Epithelial cell of esophagus (primary cell): ENCODE measurements around the gene LASP1.

ENCODE experiments used
- DNase-seq: peaks from one replicate; pipeline ENCODE4 v3.0.0; 2010; ENCODE audit warnings: low read depth
- H3K4me3 ChIP-seq: 2 replicates; pipeline ENCODE4 v1.5.1; 2011; ENCODE audit warnings: mild to moderate bottlenecking, low read length, control low read depth
- TF ChIP-seq, protein P1 (sequence below): IDR thresholded peaks from 2 replicates; pipeline ENCODE4 v1.5.1; 2011; ENCODE audit warnings: low read depth, mild to moderate bottlenecking, low read length, control low read depth, inconsistent platforms; ENCODE audit not compliant: insufficient read depth; ENCODE audit errors: missing control alignments

LASP1 gene

DNA sequence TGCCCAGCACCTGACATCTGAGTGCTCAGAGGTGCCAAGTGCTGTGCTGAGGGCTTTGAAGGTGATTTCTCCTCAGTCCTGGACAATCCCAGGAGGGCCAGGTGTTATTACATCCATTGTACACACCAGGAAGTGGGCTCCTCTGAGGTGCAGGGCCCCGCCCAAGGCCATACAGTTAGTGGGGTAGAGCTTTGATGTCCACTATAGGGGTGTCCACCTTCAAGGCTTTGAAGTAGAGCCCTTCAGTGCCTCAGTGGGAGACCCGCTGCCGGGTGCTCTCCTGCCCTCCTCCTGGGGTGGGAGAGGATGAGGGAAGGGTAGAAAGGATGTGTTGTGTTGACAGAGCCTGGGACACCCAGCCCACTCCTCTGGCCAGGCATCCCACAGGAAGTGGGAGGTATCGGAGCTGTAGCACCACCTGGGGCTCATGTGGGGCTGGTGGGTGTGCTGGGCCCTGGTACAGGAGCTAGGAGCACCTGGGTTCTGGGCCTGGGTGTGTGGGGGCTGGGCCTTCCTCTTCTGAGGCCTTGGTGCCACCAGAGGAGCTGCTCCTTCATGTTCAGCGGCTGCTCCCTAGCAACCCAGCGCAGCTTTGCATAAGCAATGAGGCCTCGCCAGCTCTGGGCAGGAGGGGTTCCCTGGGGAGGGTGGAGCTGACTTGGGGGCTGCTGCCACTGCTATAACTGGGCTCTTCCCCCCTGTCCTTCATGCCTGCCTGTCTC, 7.4 kb downstream of the LASP1 start:
- TF ChIP-seq, protein P1, sequence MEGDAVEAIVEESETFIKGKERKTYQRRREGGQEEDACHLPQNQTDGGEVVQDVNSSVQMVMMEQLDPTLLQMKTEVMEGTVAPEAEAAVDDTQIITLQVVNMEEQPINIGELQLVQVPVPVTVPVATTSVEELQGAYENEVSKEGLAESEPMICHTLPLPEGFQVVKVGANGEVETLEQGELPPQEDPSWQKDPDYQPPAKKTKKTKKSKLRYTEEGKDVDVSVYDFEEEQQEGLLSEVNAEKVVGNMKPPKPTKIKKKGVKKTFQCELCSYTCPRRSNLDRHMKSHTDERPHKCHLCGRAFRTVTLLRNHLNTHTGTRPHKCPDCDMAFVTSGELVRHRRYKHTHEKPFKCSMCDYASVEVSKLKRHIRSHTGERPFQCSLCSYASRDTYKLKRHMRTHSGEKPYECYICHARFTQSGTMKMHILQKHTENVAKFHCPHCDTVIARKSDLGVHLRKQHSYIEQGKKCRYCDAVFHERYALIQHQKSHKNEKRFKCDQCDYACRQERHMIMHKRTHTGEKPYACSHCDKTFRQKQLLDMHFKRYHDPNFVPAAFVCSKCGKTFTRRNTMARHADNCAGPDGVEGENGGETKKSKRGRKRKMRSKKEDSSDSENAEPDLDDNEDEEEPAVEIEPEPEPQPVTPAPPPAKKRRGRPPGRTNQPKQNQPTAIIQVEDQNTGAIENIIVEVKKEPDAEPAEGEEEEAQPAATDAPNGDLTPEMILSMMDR, result no peak
- no peak overlapping the region for H3K4me3 ChIP-seq
- DNase-seq, result no peak

DNA sequence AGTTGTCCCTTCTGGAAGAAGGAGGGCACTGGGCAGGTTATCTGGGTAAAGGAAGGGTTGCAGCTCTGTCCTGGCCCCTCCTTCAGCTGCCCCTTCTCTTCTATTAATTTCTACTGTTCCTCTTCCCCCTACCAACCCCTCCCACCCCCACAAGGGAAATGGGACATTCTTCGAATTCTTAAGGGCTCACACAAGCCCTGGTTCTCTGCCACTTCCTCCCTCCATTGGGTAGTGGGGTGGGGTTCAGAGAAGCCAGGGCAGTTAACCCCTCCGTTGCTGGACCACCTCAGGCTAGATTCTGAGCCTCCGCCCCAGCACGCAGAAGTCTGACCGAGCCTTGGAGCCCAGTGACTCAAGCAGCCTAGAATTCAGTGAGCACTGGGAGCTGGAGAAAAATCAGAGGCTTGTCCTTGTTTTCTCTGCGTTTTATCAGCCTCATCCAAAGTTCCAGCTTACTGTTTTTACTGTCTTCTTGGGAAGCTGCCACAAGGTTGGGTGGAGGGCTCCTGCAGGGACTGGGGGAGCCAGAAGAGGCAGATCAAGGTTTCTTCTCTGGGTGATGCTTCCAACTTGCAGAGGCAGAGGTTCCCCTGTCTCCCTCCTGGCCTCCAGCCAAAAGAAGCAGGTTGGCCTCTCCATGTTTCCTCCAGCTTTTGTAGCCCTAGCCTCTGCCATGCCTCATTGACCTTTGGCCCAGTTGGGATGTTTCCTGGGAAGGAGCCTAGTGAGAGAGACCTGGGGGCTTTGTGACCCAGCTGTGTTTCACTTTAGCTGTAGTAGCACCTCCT, 10.2 kb downstream of the LASP1 start:
- peak; percentile 77 for DNase-seq
- H3K4me3 ChIP-seq, result no peak overlapping the region
- TF ChIP-seq, protein P1, result no peak

DNA sequence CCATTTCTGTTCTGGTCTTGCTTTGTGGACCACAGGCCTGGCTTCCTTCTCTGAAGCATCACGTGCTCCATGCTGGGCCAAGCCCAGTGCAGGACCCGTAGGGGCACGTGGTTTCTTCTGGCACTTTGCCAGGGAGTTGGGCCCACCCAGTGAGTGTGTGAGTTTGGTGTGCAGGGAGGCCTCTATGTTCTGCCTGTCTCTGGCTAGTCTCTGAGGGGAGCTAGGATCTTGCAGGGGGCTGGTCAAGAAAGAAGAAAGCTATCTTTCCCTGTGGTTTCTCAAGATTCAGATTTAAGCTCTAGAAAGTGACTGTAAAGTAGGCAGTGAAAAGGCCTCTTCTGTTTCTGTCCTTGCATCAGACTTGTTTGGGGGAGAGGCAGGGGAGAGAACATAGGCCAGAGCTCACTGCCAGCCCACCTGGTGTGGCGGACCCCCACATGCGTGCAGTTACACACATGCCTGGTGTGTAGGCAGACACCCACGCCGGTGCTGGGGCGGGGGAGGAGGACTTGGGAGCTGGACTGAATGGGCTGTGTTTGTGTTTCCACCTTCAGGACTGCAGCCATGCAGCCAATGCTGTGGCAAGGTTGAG, 11.8 kb downstream of the LASP1 start:
- TF ChIP-seq, protein P1, result no peak
- no peak for DNase-seq
- H3K4me3 ChIP-seq, result no peak overlapping the region

DNA sequence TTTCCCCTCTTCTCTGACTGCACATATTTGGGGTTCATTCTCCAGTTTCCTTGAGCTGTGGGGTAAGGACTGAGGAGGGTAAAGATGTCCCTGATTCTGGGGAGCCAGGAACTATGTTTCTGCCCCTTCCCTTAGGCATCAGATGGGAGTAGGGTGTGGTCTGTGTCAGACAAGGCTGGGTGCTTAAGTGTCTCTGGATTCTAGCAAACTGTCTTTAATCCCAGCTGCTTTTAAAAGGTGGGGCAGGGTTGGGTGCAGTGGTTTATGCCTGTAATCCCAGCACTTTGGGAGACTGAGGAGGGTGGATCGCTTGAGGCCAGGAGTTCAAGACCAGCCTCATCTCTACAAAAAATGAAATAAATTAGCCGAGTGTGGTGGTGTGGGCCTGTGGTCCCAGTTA, 13.0 kb downstream of the LASP1 start:
- DNase-seq, result no peak
- H3K4me3 ChIP-seq, result no peak overlapping the region
- TF ChIP-seq, protein P1, result no peak

DNA sequence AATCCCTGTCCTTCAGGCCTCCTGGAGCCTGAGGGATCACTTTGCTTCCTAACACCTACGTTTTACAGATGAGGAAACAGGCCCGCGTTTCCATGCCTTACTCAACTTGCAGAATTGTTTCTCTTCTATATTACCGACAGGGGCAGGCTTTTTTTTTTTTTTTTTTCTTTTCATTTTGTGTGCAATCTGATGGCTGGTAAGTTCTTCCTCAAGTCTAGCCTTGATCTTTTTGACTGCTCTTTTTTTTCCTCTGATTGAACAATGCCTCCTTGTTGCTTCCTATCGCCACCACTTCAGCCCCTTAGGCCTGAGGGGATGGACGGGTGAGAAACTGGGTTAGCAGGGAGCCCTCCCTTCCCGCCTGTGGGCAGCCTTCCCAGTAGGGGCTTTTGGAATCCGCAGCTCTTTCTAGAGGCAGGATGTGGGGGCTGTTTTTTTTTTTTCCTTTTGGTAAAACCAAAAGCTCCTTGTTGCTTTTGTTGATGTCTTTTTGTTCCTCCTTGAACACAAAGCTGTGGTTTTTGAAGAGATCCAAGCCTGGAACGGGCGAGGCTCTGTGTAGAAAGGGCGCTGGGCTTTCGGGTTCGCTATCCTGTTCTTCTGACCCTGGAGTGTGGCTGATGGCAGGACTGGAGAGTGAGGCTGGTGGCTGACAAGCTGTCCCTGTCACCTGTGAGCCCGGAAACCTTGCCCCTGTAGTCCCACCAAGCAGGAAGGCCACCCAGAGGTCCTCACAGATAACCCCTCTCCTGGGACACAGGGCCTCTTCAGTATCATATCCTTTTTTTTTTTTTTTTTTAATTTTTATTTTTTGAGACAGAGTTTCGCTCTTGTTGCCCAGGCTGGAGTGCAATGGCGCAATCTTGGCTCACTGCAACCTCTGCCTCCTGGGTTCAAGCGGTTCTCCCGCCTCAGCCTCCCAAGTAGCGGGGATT, 14.0 kb downstream of the LASP1 start:
- TF ChIP-seq, protein P1, result peak; percentile 4
- no peak overlapping the region for H3K4me3 ChIP-seq
- peak; percentile 26 for DNase-seq

DNA sequence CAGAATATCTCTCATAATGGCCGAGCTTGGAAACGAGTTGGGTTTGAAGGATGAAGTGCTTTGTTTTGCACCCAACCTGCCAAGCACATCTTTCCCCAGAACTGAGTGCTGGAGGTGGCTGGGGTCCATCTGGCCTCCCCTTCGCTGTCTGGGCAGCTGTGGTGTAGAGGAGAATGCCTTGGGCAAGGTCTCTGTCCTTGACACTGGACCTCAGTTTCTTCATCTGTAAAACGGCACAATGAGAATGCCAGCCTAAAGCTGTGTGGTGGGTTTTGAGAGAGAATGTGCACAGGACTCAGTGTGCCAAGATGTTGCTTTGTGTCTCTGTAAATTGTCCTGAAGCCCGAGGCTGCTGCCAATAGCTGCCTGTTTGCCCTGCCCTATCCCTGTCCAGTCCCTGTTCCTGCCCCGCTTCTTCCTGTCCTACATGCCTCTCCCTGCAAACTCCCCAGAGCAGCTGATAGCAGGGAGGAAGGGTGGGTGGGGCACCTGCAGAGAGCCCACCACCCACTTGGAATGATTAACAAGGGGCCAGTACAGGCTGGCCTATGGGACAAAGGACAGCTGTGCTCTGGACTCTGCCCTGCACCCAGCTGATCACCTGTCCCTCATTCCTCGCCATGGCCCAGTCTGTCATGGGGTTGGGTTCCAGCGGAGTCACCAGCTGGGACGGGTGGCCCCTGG, 15.3 kb downstream of the LASP1 start:
- TF ChIP-seq, protein P1, result no peak
- H3K4me3 ChIP-seq, result no peak overlapping the region
- DNase-seq, result no peak
